Thyroid gland (tissue), 4 donors: ENCODE results near the gene LDB2.

Experiments used
- CTCF ChIP-seq, 6 experiments: fragments of 200-600 bp in 3 of 6; fragments of 450-650 bp in 3 of 6; sonication (generic) in 3 of 6; IDR thresholded peaks; one replicate each; pipeline ENCODE4 v1.5.1; 2016 to 2019; ENCODE audit warnings: antibody characterized with exemption in 6 of 6, mild to moderate bottlenecking in 2 of 6, inconsistent platforms in 1 of 6, moderate library complexity in 1 of 6
- POLR2A ChIP-seq, 2 donors: fragments of 450-650 bp; IDR thresholded peaks; one replicate each; pipeline ENCODE4 v1.6.1; 2017; ENCODE audit warnings: antibody characterized with exemption in 2 of 2, mild to moderate bottlenecking in 2 of 2, moderate library complexity in 1 of 2

- no peak for TF ChIP-seq CTCF (IDR thresholded peaks at IDR 0.05)
- TF ChIP-seq POLR2A (IDR thresholded peaks at IDR 0.05), result no peak
These were observed 238.8 kb downstream of the LDB2 start for GRCh38 chr4:16659694-16660093.
